BLaER1 (cell line): Measurements from ENCODE around the gene C3.
A peak's percentile ranks its signal among the peaks of the same experiment; 100 is the strongest.
"Not testable (repeated sequence)": the region's sequence is repeated elsewhere in the genome, so short reads cannot be mapped to it uniquely, and the experiment has no call there.

Experiments
- H3K27ac ChIP-seq: shearing (Covaris generic); formaldehyde crosslinking; 2 replicates; pipeline ENCODE4 v1.8.1; 2022
- H3K27me3 ChIP-seq: shearing (Covaris generic); formaldehyde crosslinking; 2 replicates; pipeline ENCODE4 v1.8.1; 2022
- H3K36me3 ChIP-seq: shearing (Covaris generic); formaldehyde crosslinking; 2 replicates; pipeline ENCODE4 v1.8.1; 2022
- H3K4me1 ChIP-seq: shearing (Covaris generic); formaldehyde crosslinking; 2 replicates; pipeline ENCODE4 v1.8.1; 2022
- H3K4me2 ChIP-seq: shearing (Covaris generic); formaldehyde crosslinking; 2 replicates; pipeline ENCODE4 v1.8.1; 2022
- H3K4me3 ChIP-seq: shearing (Covaris generic); formaldehyde crosslinking; 2 replicates; pipeline ENCODE4 v1.8.1; 2022
- H3K9ac ChIP-seq: shearing (Covaris generic); formaldehyde crosslinking; 2 replicates; pipeline ENCODE4 v1.8.1; 2022
- H3K9me3 ChIP-seq: shearing (Covaris generic); formaldehyde crosslinking; 2 replicates; pipeline ENCODE4 v1.8.1; 2022
- H4K20me1 ChIP-seq: shearing (Covaris generic); formaldehyde crosslinking; 2 replicates; pipeline ENCODE4 v1.8.1; 2022
- Cebpa-rat ChIP-seq: shearing (Covaris generic); IDR thresholded peaks from 2 replicates; pipeline ENCODE4 v1.8.1; 2022

C3 gene

GRCh38 chr19:6720369-6721137 is at the start of gene C3:
TSS of gene C3 (minus strand) at chr19:6720650. CDS start at chr19:6720589, 61 bp downstream.
- H3K27me3 ChIP-seq = no peaks in the 10 kb centered on the region
- no peak for TF ChIP-seq Cebpa-rat
- H4K20me1 ChIP-seq = no peaks in the 10 kb centered on the region
- no peaks in the 10 kb centered on the region for H3K36me3 ChIP-seq
- no peak within 1 kb of the TSS for H3K4me3 ChIP-seq
- H3K27ac ChIP-seq = no peak within 1 kb of the TSS
- H3K9me3 ChIP-seq = no peaks in the 10 kb centered on the region
- H3K9ac ChIP-seq = no peak within 1 kb of the TSS
- peaks cover 56% of the 10 kb centered on the region for H3K4me1 ChIP-seq
- H3K4me2 ChIP-seq = peak within 1 kb of the TSS; percentile 74

GRCh38 chr19:6769006-6769619 is 48.7 kb upstream of the C3 start:
- TF ChIP-seq Cebpa-rat = no peak

GRCh38 chr19:6768236-6768785 is 47.9 kb upstream of the C3 start:
- no peaks in the 10 kb centered on the region for H3K9me3 ChIP-seq
- H4K20me1 ChIP-seq = peaks cover 1% of the 10 kb centered on the region; the same call in 1 of the 2 replicates
- H3K36me3 ChIP-seq = no peaks in the 10 kb centered on the region
- peak overlapping the region; percentile 52; the same call in 1 of the 2 replicates for H3K27ac ChIP-seq
- no peaks in the 10 kb centered on the region for H3K27me3 ChIP-seq
- H3K4me2 ChIP-seq = peak overlapping the region; percentile 98
- no peak for TF ChIP-seq Cebpa-rat
- peaks cover 38% of the 10 kb centered on the region for H3K4me1 ChIP-seq
- H3K9ac ChIP-seq = no peak overlapping the region; the same call in 1 of the 2 replicates
- peak overlapping the region; percentile 73 for H3K4me3 ChIP-seq

More at GRCh38 chr19:6769006-6769619, 48.7 kb upstream of the C3 start:
- Histone ChIP-seq H3K9me3 (no peaks in the 10 kb centered on the region), H3K4me2 (no peak overlapping the region), H3K4me3 (no peak overlapping the region), H3K27ac (no peak overlapping the region), H4K20me1 (peaks cover 9% of the 10 kb centered on the region), H3K9ac (no peak overlapping the region), H3K4me1 (peaks cover 38% of the 10 kb centered on the region), H3K36me3 (no peaks in the 10 kb centered on the region), H3K27me3 (no peaks in the 10 kb centered on the region)

- Histone ChIP-seq H3K4me1 (peaks cover 38% of the 10 kb centered on the region), H3K4me3 (peak within 1 kb of the TSS; percentile 73), H3K4me2 (peak within 1 kb of the TSS; percentile 98), H4K20me1 (no peaks in the 10 kb centered on the region), H3K27me3 (no peaks in the 10 kb centered on the region), H3K36me3 (no peaks in the 10 kb centered on the region), H3K9me3 (no peaks in the 10 kb centered on the region), H3K9ac (peak within 1 kb of the TSS; percentile 71), H3K27ac (peak within 1 kb of the TSS; percentile 52; the same call in 1 of the 2 replicates)
- TF ChIP-seq Cebpa-rat = no peak
Observed at GRCh38 chr19:6767357-6768235, 47.1 kb upstream of the C3 start, which contains the start of gene SH2D3A. TSS of gene SH2D3A (minus strand) at chr19:6767435. CDS start at chr19:6763748, 3,687 bp downstream.

- Histone ChIP-seq H3K9ac (peak overlapping the region; percentile 71), H3K9me3 (no peaks in the 10 kb centered on the region), H4K20me1 (no peaks in the 10 kb centered on the region), H3K4me3 (peak overlapping the region; percentile 73), H3K4me1 (peaks cover 36% of the 10 kb centered on the region), H3K27ac (peak overlapping the region; percentile 31; the same call in 1 of the 2 replicates), H3K27me3 (no peaks in the 10 kb centered on the region), H3K4me2 (peak overlapping the region; percentile 98), H3K36me3 (no peaks in the 10 kb centered on the region)
- no peak for TF ChIP-seq Cebpa-rat
Observed at GRCh38 chr19:6767081-6767356, 46.6 kb upstream of the C3 start.

- Histone ChIP-seq H3K4me1 (peaks cover 31% of the 10 kb centered on the region), H3K27me3 (no peaks in the 10 kb centered on the region), H3K36me3 (no peaks in the 10 kb centered on the region), H3K27ac (0 out of 2 replicates have a peak overlapping the region, but pooled peaks have one; percentile 31), H4K20me1 (no peaks in the 10 kb centered on the region), H3K9me3 (no peaks in the 10 kb centered on the region), H3K9ac (peak overlapping the region; percentile 71), H3K4me2 (peak overlapping the region; percentile 98), H3K4me3 (peak overlapping the region; percentile 73)
- no peak for TF ChIP-seq Cebpa-rat
Observed at GRCh38 chr19:6766357-6767080, 46.1 kb upstream of the C3 start.

GRCh38 chr19:6765738-6766356 is 45.4 kb upstream of the C3 start:
- TF ChIP-seq Cebpa-rat = no peak
- Histone ChIP-seq H3K4me1 (peaks cover 27% of the 10 kb centered on the region), H3K27me3 (no peaks in the 10 kb centered on the region), H4K20me1 (no peaks in the 10 kb centered on the region), H3K27ac (no peak overlapping the region), H3K9me3 (no peaks in the 10 kb centered on the region), H3K4me2 (peak overlapping the region; percentile 98), H3K4me3 (no peak overlapping the region), H3K36me3 (no peaks in the 10 kb centered on the region), H3K9ac (no peak overlapping the region)

- H3K4me1 ChIP-seq = peaks cover 22% of the 10 kb centered on the region
- not testable (repeated sequence) for H3K27ac ChIP-seq, H3K4me3 ChIP-seq, H3K9ac ChIP-seq, H3K4me2 ChIP-seq, H4K20me1 ChIP-seq, H3K27me3 ChIP-seq, H3K9me3 ChIP-seq
- peaks cover 12% of the 10 kb centered on the region; the same call in 1 of the 2 replicates for H3K36me3 ChIP-seq
Observed at GRCh38 chr19:6762253-6762797, 41.9 kb upstream of the C3 start.
